Mesodermal cell (in vitro differentiated cells): Measurements from ENCODE around the gene ELOVL4.

Experiments used
- H3K27ac ChIP-seq: 2 replicates; pipeline ENCODE4 v1.7.0; 2013; ENCODE audit warnings: mild to moderate bottlenecking, low read depth, low read length, moderate library complexity; ENCODE audit not compliant: severe bottlenecking
- H3K36me3 ChIP-seq: 2 replicates; pipeline ENCODE4 v1.7.1; 2013; ENCODE audit warnings: mild to moderate bottlenecking, low read length, moderate library complexity; ENCODE audit not compliant: control insufficient read depth, insufficient read depth
- H3K4me1 ChIP-seq: one replicate; pipeline ENCODE4 v1.7.1; 2013; ENCODE audit warnings: mild to moderate bottlenecking, low read length; ENCODE audit not compliant: insufficient read depth, control insufficient read depth, poor library complexity, severe bottlenecking
- H3K4me3 ChIP-seq: 2 replicates; pipeline ENCODE4 v1.7.0; 2013; ENCODE audit warnings: low read length, control low read depth, mild to moderate bottlenecking; ENCODE audit not compliant: insufficient read depth, poor library complexity, severe bottlenecking; ENCODE audit errors: extremely low read depth
- H3K9me3 ChIP-seq: 2 replicates; pipeline ENCODE4 v1.7.1; 2013; ENCODE audit warnings: mild to moderate bottlenecking, low read length, moderate library complexity; ENCODE audit not compliant: control insufficient read depth
- WGBS, 2 experiments: methylation state at CpG; one replicate each; pipeline ENCODE4 v1.1.5; 2013; ENCODE audit warnings: missing lambda C conversion rate in 2 of 2; ENCODE audit not compliant: insufficient coverage in 2 of 2; 5-methylcytosine and 5-hydroxymethylcytosine counted together

Gene ELOVL4

GRCh38 chr6:79913369-79913768 lies 34.0 kb downstream of the ELOVL4 start:
- WGBS, 2 experiments = 71% methylated on average over 1 of the region's 2 CpGs; no CpG with 5 or more reads in 1 of the 2 experiments
- Histone ChIP-seq H3K4me1 (no peaks in the 10 kb centered on the region), H3K36me3 (no peaks in the 10 kb centered on the region), H3K27ac (no peak overlapping the region), H3K9me3 (no peaks in the 10 kb centered on the region), H3K4me3 (no peak overlapping the region)

GRCh38 chr6:79911992-79912391 lies 35.4 kb downstream of the ELOVL4 start:
- Histone ChIP-seq H3K4me3 (no peak overlapping the region), H3K36me3 (no peaks in the 10 kb centered on the region), H3K4me1 (no peaks in the 10 kb centered on the region), H3K9me3 (no peaks in the 10 kb centered on the region), H3K27ac (no peak overlapping the region)
- 80% methylated on average over 1 of the region's 1 CpG; no CpG with 5 or more reads in 1 of the 2 experiments for WGBS, 2 experiments

DNA sequence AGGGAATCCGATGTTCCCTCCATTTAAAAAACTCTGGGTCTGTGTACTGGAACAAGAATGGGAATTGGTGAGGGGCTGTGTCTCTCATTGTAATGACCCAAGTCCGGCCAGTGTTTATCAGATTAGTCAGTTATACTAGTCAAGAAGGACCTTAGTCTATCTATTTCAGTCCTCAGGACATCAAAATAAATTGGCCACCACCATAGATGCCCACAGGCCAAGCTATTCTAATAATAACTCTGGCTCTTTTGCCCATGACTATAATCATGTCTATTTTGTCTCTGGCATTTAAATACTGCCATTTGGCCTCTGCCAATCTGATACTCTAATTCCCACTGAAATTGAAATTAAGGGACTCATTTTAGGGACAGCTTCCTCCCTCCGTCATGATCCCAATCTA lies 37.8 kb downstream of the ELOVL4 start:
- no peak overlapping the region for H3K4me3 ChIP-seq
- H3K9me3 ChIP-seq = no peaks in the 10 kb centered on the region
- no peaks in the 10 kb centered on the region for H3K36me3 ChIP-seq
- H3K27ac ChIP-seq = no peak overlapping the region
- 90% methylated on average over 2 of the region's 3 CpGs; no CpG with 5 or more reads in 1 of the 2 experiments for WGBS, 2 experiments
- H3K4me1 ChIP-seq = no peaks in the 10 kb centered on the region

DNA sequence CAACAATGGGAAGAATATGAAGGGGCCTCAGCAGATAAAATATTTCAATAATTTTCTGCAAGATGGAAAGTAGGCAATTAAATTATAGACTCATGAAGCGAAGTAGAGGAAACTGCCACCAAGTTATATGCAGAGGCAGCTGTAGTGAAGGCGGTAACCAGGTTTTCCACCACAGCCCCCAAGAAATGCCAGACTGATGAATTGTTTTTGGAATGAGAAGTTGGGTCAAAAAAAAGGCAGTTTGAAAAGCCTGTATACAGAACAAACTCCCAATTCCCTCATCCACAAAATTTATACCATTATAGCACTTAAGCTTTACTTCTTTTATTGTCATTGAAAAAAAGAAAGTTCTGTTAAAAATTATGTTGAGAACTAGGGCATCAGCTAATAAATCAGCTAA lies 45.3 kb downstream of the ELOVL4 start:
- H3K4me3 ChIP-seq = no peak overlapping the region
- H3K36me3 ChIP-seq = no peaks in the 10 kb centered on the region
- no peaks in the 10 kb centered on the region for H3K4me1 ChIP-seq
- 94 to 100% methylated on average over 1 to 2 of the region's 2 CpGs for WGBS, 2 experiments
- H3K9me3 ChIP-seq = no peaks in the 10 kb centered on the region
- H3K27ac ChIP-seq = no peak overlapping the region

DNA sequence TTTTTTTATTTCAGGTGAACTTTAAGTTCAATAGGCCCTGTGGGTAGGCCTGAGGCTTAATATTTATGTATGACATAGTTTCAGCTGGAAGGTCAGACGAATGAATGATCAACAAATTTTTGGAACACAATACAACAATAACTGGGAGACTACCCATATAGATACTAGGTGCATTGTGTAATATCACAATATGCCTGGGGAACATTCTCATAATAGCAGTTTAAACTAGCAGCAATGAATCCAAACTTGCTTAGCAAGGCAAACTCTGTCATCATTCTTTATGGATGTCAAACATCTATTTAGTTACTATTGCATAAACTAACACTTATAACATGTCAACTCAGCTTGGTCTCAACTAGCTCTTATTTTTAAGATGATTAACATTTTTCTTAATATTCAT lies 49.3 kb downstream of the ELOVL4 start:
- no peak overlapping the region for H3K4me3 ChIP-seq
- H3K36me3 ChIP-seq = no peaks in the 10 kb centered on the region
- H3K4me1 ChIP-seq = no peaks in the 10 kb centered on the region
- WGBS, 2 experiments = no CpG with 5 or more reads among the region's 1 CpG
- H3K27ac ChIP-seq = no peak overlapping the region
- no peaks in the 10 kb centered on the region for H3K9me3 ChIP-seq

- WGBS, 2 experiments = 69 to 93% methylated on average over 4 of the region's 5 CpGs
- no peak overlapping the region for H3K27ac ChIP-seq
- H3K4me1 ChIP-seq = no peaks in the 10 kb centered on the region
- no peaks in the 10 kb centered on the region for H3K36me3 ChIP-seq
- no peak overlapping the region for H3K4me3 ChIP-seq
- H3K9me3 ChIP-seq = no peaks in the 10 kb centered on the region
These were observed 51.3 kb downstream of the ELOVL4 start for GRCh38 chr6:79896075-79896449.

DNA sequence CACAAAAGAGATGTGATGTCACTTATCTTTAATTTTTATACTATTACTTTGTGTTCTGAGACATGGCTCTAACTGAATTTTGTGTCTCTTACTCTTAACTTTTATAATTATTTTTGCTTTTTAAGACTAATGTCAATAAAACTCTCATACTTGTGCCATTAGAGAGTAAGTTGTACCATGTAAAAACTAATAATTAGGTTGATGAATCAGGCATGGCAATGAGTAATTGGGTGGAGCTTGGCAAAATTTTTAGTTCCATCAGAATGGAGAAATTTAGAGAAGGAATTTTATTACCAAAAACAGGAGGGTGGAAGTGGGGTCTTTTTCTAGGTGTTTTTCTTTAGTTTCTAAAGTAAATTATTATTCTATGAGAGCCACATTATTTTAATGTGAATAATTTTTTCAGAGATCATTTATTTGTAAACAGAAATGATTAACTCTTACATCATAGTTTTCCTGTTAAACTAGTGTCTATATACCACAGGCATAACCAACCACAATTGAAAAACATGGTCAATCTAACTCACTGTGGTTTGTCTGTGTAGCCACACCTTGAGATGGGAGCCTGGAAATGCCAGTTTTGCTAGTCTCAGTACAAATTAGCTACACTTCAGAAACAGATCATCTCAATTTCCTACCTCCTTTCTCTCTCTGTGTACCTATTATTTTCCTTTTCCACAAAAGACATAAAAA lies 51.8 kb downstream of the ELOVL4 start:
- H3K9me3 ChIP-seq = no peaks in the 10 kb centered on the region
- no peak overlapping the region for H3K27ac ChIP-seq
- no peaks in the 10 kb centered on the region for H3K4me1 ChIP-seq
- no peaks in the 10 kb centered on the region for H3K36me3 ChIP-seq
- no peak overlapping the region for H3K4me3 ChIP-seq

GRCh38 chr6:79894939-79895338 lies 52.4 kb downstream of the ELOVL4 start:
- Histone ChIP-seq H3K36me3 (no peaks in the 10 kb centered on the region), H3K9me3 (no peaks in the 10 kb centered on the region), H3K27ac (no peak overlapping the region), H3K4me3 (no peak overlapping the region), H3K4me1 (no peaks in the 10 kb centered on the region)
- no CpG with 5 or more reads among the region's 1 CpG for WGBS, 2 experiments

DNA sequence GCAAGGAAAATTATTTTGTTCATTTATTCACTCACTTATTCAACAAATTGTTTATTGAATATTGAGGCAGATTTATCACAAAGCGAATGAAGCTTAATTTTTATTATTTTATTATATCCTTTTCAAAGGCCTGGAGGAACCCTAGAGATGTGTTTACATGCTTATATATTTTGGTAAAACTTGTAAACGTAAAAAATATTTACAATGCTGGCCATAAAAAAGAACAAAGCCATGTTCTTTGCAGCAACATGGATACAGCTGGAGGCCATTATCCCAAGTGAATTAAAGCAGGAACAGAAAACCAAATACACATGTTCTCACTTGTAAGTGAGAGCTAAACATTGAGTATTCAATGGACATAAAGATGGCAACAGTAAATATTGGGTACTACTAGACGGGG lies 58.8 kb downstream of the ELOVL4 start:
- Histone ChIP-seq H3K9me3 (no peaks in the 10 kb centered on the region), H3K27ac (no peak overlapping the region), H3K36me3 (no peaks in the 10 kb centered on the region), H3K4me1 (no peaks in the 10 kb centered on the region), H3K4me3 (no peak overlapping the region)
- WGBS, 2 experiments = no CpG with 5 or more reads among the region's 3 CpGs

- Histone ChIP-seq H3K4me3 (no peak overlapping the region), H3K4me1 (no peaks in the 10 kb centered on the region), H3K36me3 (no peaks in the 10 kb centered on the region), H3K27ac (no peak overlapping the region), H3K9me3 (no peaks in the 10 kb centered on the region)
- 84 to 93% methylated on average over 4 to 5 of the region's 6 CpGs for WGBS, 2 experiments
These were observed 69.1 kb downstream of the ELOVL4 start for GRCh38 chr6:79878142-79878748.

- Histone ChIP-seq H3K27ac (no peak overlapping the region), H3K36me3 (no peaks in the 10 kb centered on the region), H3K4me1 (no peaks in the 10 kb centered on the region), H3K4me3 (no peak overlapping the region), H3K9me3 (no peaks in the 10 kb centered on the region)
- WGBS, 2 experiments = 86 to 88% methylated on average over 1 to 4 of the region's 5 CpGs
These were observed 72.7 kb downstream of the ELOVL4 start for GRCh38 chr6:79874531-79875134.
